ENCODE measurements around the gene ZNF722.

Gene ZNF722

DNA sequence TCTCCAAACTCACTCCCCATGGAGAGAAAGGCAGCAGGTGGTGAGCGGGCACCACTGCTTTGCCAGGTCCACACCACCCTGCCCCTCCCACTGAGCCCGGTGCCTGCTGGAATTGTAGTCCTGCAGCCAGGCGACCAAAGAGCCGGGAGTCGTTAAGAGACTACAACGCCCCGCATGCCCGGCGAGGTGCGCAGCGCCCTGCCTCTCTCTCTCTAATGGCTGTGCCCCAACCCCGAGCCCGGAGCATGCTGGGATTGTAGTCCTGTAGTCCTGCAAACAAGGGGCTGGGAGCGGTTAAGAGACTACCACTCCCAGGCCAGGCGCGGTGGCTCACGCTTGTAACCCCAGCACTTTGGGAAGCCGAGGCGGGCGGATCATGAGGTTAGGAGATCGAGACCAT is 38.4 kb downstream of the ZNF722 start:
- Histone ChIP-seq H3K4me1 (ENCODE audit: low read length) (no peaks in the 10 kb centered on the region), H4K20me1 (ENCODE audit: insufficient read depth, low read length) (no peaks in the 10 kb centered on the region), H3K9ac (ENCODE audit: low read length) (no peak overlapping the region), H3K79me2 (ENCODE audit: low read length) (no peaks in the 10 kb centered on the region), H3K27me3 (ENCODE audit: low read depth, low read length) (no peaks in the 10 kb centered on the region), H3K4me2 (ENCODE audit: low read length) (no peak overlapping the region), H3K36me3 (replicated peaks; ENCODE audit: low read depth, low read length) (no peaks in the 10 kb centered on the region), H2AFZ (ENCODE audit: low read depth, low read length) (no peak overlapping the region), H3K4me3 (ENCODE audit: low read length) (no peak overlapping the region), H3K27ac (ENCODE audit: low read length) (no peak overlapping the region), H3K9me3 (ENCODE audit: insufficient read depth, low read length) (no peaks in the 10 kb centered on the region)
- TF ChIP-seq EZH2phosphoT487 (IDR thresholded peaks at IDR 0.05; ENCODE audit: low read depth) = no peak
- TF ChIP-seq, protein P1, sequence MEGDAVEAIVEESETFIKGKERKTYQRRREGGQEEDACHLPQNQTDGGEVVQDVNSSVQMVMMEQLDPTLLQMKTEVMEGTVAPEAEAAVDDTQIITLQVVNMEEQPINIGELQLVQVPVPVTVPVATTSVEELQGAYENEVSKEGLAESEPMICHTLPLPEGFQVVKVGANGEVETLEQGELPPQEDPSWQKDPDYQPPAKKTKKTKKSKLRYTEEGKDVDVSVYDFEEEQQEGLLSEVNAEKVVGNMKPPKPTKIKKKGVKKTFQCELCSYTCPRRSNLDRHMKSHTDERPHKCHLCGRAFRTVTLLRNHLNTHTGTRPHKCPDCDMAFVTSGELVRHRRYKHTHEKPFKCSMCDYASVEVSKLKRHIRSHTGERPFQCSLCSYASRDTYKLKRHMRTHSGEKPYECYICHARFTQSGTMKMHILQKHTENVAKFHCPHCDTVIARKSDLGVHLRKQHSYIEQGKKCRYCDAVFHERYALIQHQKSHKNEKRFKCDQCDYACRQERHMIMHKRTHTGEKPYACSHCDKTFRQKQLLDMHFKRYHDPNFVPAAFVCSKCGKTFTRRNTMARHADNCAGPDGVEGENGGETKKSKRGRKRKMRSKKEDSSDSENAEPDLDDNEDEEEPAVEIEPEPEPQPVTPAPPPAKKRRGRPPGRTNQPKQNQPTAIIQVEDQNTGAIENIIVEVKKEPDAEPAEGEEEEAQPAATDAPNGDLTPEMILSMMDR (IDR thresholded peaks at IDR 0.05; ENCODE audit: low read depth, low read length) = no peak

DNA sequence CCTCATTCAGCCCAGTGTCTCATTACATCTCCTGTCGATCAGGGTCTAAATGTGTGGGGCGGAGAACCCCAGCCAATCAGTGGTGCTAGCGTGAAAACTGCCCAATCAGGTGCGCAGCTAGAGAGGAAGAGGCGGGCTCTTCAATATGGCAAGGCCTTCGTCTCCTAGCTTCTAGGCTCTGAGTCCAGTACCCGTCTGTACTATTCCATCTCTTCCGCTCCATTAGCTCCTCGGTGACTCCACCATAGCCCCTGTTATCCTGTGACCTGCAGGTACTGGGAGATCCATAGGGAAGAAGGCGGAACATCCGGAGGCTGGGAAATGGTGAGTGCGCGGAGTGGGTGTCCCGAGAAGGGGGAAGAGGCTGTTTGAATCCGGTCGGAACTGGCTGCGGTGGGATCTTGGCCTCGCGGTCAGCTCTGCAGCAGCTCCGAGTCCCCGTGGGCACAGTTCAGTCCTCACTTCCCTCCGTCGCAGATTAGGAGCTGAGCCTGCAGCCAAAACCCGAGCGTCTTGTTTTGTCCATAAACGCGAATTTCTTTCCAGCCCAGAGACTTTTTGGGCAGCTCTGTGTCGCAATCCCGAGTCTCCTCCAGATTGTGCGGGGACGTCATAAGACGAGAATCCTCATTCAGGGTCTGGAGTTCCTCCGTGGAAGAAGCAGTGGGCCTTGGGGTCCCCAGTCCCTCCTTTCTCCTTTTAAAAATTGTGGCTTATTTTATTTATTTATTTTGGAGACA is 46.8 kb downstream of the ZNF722 start, which contains the start of gene ZNF727:
ZNF727 (plus strand) TSS at position 134 of the 740 bp plus-strand sequence; CDS start at position 322, 188 bp downstream.
- Histone ChIP-seq H3K27ac (ENCODE audit: low read length) (no peak within 1 kb of the TSS), H3K4me2 (ENCODE audit: low read length) (no peak within 1 kb of the TSS), H3K9me3 (ENCODE audit: insufficient read depth, low read length) (no peaks in the 10 kb centered on the region), H3K36me3 (replicated peaks; ENCODE audit: low read depth, low read length) (no peaks in the 10 kb centered on the region), H4K20me1 (ENCODE audit: insufficient read depth, low read length) (no peaks in the 10 kb centered on the region), H3K27me3 (ENCODE audit: low read depth, low read length) (no peaks in the 10 kb centered on the region), H3K79me2 (ENCODE audit: low read length) (no peaks in the 10 kb centered on the region), H3K9ac (ENCODE audit: low read length) (no peak within 1 kb of the TSS), H2AFZ (ENCODE audit: low read depth, low read length) (no peak within 1 kb of the TSS), H3K4me1 (ENCODE audit: low read length) (no peaks in the 10 kb centered on the region), H3K4me3 (ENCODE audit: low read length) (no peak within 1 kb of the TSS)
- no peak for TF ChIP-seq EZH2phosphoT487 (IDR thresholded peaks at IDR 0.05; ENCODE audit: low read depth)
- TF ChIP-seq, protein P1 (IDR thresholded peaks at IDR 0.05; ENCODE audit: low read depth, low read length) = no peak

DNA sequence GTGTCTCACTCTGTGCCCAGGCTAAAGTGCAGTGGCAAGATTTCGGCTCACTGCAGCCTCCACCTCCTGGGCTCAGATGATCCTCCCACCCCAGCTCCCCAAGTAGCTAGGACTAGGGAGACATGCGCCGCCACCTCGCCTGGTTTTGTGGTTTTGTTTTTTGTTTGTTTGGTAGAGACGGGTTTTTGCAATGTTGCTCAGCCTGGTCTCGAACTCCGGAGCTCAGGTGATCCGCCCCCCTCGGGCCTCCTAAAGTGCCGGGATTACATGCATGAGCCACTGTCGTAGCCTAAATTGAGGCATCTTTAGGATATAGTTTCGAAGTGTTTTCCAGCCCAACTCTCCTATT is 47.4 kb downstream of the ZNF722 start:
- H4K20me1 ChIP-seq (ENCODE audit: insufficient read depth, low read length) = no peaks in the 10 kb centered on the region
- H3K36me3 ChIP-seq (replicated peaks; ENCODE audit: low read depth, low read length) = no peaks in the 10 kb centered on the region
- no peak overlapping the region for H2AFZ ChIP-seq (ENCODE audit: low read depth, low read length)
- no peaks in the 10 kb centered on the region for H3K27me3 ChIP-seq (ENCODE audit: low read depth, low read length)
- no peak overlapping the region for H3K4me3 ChIP-seq (ENCODE audit: low read length)
- TF ChIP-seq EZH2phosphoT487 (IDR thresholded peaks at IDR 0.05; ENCODE audit: low read depth) = no peak
- TF ChIP-seq, protein P1 (IDR thresholded peaks at IDR 0.05; ENCODE audit: low read depth, low read length) = no peak
- H3K9ac ChIP-seq (ENCODE audit: low read length) = no peak overlapping the region
- no peak overlapping the region for H3K4me2 ChIP-seq (ENCODE audit: low read length)
- H3K27ac ChIP-seq (ENCODE audit: low read length) = no peak overlapping the region
- no peaks in the 10 kb centered on the region for H3K79me2 ChIP-seq (ENCODE audit: low read length)
- no peaks in the 10 kb centered on the region for H3K4me1 ChIP-seq (ENCODE audit: low read length)
- H3K9me3 ChIP-seq (ENCODE audit: insufficient read depth, low read length) = no peaks in the 10 kb centered on the region
